Measurements from ENCODE around the gene MYLK.
"Not testable (repeated sequence)": the region's sequence is repeated elsewhere in the genome, so short reads cannot be mapped to it uniquely, and the experiment has no call there.

The MYLK gene

DNA sequence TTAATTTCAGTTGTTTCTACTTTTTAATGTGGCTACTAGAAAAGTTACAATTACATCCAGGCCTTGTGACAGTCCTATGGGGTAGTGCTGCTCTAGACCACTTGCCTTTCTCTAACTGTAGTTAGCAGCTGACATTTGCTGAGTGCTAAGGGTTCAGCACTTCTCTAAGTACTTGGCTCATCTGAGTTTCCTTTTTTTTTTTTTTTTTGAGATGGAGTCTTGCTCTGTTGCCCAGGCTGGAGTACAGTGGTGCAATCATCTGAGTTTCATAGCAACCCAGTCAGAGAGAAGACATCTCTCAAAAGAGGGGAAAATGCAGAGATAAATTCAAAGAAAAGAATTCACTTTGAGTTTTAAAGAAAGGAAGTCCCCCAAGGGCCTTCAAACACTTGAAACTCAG, 130.8 kb downstream of the MYLK start:
- no peak for DNase-seq (ENCODE audit: low read depth in 2 of 2, low spot score in 1 of 2)

- no peak for DNase-seq (ENCODE audit: low read depth in 2 of 2, low spot score in 1 of 2)
Measured at GRCh38 chr3:123752228-123752627, 131.9 kb downstream of the MYLK start.

- no peak for DNase-seq (ENCODE audit: low read depth in 2 of 2, low spot score in 1 of 2)
Measured at GRCh38 chr3:123751433-123751832, 132.7 kb downstream of the MYLK start.

DNA sequence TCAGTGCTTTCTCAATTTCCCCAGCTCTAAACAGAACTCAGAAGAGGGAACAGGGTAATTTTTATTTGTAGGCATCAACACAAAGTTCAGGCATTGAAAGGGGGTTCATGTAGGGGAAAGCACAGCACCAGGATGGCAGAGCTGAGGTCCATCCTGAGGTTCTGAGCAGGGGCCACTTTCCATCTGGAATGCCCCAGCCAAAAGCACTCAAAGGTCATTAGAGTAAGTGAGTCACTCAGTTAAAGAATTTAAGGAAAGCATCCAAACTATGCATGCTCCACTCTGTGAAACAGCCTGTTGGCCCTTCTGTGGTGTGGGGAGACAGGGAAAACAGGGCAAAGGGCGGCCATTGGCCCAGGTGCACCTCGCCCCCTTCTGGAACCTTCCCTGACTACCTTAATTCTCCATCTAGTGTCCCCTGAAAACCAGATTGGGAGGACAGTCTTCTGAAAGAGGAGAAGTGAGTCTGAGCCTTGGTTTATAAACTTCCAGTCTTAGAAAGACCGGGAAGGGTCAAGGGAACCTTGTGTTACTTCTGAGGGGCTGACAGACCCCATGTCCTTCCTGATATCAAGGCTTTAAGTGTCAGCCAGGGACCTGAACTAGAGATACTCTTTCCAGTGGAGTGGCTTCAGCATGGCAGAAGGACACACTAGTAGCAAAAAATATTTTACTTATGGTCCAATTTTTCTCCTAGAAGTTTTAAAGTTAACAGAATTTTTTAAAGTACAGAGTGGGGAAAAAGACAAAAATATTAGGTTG, 133.3 kb downstream of the MYLK start:
- DNase-seq (ENCODE audit: low read depth in 2 of 2, low spot score in 1 of 2), result no peak

GRCh38 chr3:123750209-123750608, 133.9 kb downstream of the MYLK start:
- no peak for DNase-seq (ENCODE audit: low read depth in 2 of 2, low spot score in 1 of 2)

GRCh38 chr3:123749711-123750110, 134.4 kb downstream of the MYLK start:
- DNase-seq (ENCODE audit: low read depth in 2 of 2, low spot score in 1 of 2), result no peak

GRCh38 chr3:123745184-123745855, 138.8 kb downstream of the MYLK start:
- DNase-seq (ENCODE audit: low read depth in 2 of 2, low spot score in 1 of 2), result no peak

GRCh38 chr3:123744064-123744463, 140.1 kb downstream of the MYLK start:
- DNase-seq (ENCODE audit: low read depth in 2 of 2, low spot score in 1 of 2), result no peak

DNA sequence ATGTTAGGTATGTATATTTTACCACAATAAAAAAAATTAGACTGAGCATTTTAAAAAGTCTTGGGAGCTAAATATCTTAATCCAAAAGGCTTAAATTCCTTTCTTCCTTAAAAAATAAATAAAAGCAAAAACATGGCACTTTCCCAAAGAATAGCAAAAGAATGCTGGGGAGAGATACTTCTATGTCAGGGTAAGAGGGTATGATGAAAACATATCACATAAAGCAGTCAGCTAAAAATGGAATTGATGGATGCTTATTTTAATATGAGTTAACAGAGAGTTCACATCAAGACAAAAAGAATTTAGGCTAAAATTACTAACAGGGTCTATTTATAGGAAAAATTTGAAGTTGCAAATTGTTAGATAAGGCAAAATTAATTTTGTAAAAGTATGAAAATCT, 141.0 kb downstream of the MYLK start:
- DNase-seq (ENCODE audit: low read depth in 2 of 2, low spot score in 1 of 2), result no peak

DNA sequence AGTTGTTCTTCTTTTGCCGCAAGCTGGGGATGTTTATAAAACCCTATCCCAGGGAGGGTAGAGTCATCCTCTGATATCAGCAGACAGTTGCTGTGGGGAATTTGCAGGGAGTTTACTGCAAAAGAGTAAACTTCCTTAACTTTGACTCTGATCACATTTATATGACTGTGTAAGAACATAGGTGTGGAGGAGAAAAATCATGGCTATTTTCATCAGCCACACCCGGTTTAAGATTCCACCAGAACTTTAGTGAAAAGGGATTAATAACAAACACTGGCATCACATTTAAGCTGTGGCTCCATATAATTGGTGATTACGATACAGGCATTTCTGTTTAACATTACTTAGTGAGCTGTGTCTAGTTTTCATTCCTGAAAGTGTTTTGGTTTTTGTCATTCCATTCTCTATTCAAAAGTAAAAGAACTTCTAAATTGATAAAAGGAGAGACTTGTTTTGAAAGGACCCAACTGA, 143.1 kb downstream of the MYLK start:
- DNase-seq (ENCODE audit: low read depth in 2 of 2, low spot score in 1 of 2), result no peak

DNA sequence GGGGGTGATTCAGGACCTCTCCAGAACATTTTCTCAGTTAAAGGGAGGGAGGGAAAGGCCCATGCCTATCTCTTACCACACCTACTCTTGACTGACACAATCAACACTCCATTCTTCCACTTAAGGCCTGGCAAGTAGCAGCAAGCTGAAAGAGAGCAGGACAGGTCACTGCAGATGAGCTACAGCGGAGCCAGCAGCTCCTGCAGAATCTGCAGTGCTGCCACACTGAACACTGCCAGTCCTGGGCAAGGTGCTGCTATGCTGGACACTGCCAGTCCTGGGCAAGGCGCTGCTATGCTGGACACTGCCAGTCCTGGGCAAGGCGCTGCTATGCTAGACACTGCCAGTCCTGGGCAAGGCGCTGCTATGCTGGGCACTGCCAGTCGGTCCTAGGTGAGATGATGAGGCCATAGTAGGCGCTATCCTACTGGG, 143.7 kb downstream of the MYLK start:
- no peak for DNase-seq (ENCODE audit: low read depth in 2 of 2, low spot score in 1 of 2)

DNA sequence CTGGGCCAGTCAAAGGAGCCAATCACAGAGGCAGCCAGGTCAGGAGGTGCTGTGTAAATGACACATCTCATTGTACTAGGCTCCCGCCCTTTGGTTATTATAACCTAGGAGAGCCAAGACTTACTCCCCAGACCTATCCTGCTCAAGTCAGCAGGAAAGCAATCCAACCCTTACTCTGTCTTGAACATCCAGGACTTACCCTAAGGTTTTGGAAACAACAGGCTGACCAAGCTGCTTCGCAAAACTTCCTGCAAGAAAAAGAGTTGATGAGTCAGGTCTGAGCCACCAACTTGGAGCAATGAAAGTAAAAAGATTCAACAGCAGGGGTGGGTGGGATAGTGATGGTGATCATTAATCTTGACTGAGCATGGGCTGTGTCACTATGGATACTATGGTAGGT, 144.4 kb downstream of the MYLK start:
- DNase-seq (ENCODE audit: low read depth in 2 of 2, low spot score in 1 of 2), result no peak

- no peak for DNase-seq (ENCODE audit: low read depth in 2 of 2, low spot score in 1 of 2)
Measured at GRCh38 chr3:123739106-123739505, 145.0 kb downstream of the MYLK start.

- DNase-seq (ENCODE audit: low read depth in 2 of 2, low spot score in 1 of 2), result not testable (repeated sequence)
Measured at GRCh38 chr3:123738522-123738921, 145.6 kb downstream of the MYLK start.

DNA sequence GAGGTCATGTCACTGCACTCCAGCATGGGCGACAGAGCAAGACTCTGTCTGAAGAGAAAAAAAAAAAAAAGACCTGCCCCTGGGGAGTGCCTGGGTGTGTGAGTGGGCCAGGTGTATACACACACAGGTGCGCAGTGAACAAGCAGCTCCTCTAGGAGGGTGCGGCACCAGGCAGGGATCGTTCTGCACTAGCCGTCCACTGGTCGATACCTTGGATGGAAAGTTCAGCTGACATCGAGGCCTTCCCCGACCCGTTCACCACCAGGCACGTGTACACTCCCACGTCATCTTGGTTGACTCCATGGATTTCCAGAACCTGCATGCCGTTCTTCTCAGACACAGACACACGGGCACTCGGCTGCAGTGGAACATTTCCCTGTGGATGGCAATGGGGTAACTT, 147.0 kb downstream of the MYLK start:
- DNase-seq (ENCODE audit: low read depth in 2 of 2, low spot score in 1 of 2), result no peak

DNA sequence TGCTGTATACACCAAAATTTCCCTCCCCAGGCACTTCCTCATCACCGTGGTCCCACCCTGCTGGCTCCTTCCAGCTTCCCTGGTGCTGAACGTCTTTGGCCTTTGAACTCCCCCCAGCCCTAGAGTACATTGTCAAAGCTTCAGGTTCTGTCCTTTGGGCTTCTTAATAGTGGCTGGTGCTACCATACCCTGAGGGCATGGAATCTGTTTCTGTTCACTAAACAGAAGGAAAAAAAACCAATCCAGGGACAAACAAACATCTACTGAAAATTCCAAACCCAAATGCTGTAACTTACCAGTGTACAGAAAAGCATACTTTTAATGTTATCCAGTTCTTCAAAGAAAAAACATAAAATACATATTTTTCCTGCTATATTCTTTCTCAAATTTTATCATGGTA, 148.7 kb downstream of the MYLK start:
- no peak for DNase-seq (ENCODE audit: low read depth in 2 of 2, low spot score in 1 of 2)

- no peak for DNase-seq (ENCODE audit: low read depth in 2 of 2, low spot score in 1 of 2)
Measured at GRCh38 chr3:123734527-123734902, 149.6 kb downstream of the MYLK start.

GRCh38 chr3:123733805-123734526, 150.2 kb downstream of the MYLK start:
- no peak for DNase-seq (ENCODE audit: low read depth in 2 of 2, low spot score in 1 of 2)

DNA sequence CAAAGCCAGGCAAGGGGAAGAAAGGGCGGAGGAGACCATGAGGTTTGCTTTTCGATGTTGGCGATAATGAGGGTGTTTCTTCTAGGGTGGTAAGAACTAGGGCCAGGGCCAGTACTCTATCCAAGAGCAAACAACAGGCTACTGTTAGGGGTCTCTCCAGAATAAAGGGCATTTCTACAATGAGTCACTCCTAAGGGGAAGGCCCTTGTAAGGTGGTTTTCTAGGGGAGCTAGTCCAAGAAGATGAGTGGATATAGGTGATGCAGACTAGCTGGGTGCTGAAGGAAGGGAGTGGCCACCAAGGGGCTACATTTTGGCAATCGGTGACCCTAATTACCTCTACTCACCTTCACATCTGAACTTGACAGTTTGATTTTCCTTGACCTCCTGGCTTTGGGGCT, 150.8 kb downstream of the MYLK start:
- DNase-seq (ENCODE audit: low read depth in 2 of 2, low spot score in 1 of 2), result no peak

- DNase-seq (ENCODE audit: low read depth in 2 of 2, low spot score in 1 of 2), result no peak
Measured at GRCh38 chr3:123732447-123732846, 151.7 kb downstream of the MYLK start.

DNA sequence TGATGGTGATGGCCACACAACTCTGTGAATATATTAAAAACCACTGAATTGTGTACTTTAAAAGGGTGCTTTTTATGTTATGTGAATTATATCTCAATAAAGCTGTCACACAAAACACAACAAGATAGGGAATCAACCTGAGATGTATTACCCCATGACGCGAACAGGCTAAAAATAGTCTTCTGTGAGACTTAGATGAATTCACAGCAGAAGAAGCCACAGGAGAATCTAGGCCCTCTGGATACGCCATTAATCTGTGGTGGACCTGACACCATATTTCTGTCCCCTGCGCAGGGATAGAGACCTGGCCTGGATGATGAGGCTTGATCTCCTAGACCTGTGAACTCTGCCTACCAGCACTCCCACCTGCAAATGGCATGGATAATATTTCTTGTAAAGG, 153.3 kb downstream of the MYLK start:
- DNase-seq (ENCODE audit: low read depth in 2 of 2, low spot score in 1 of 2), result no peak

- no peak for DNase-seq (ENCODE audit: low read depth in 2 of 2, low spot score in 1 of 2)
Measured at GRCh38 chr3:123728991-123729390, 155.1 kb downstream of the MYLK start.

Measured in stimulated activated CD8-positive, alpha-beta memory T cell treated with anti-CD3 and anti-CD28 coated beads, Interleukin-4, amount 100 ng/mL, for 1 hour (primary cell).